ENCODE results near the gene TLR9. TPM values are rescaled to one million over a fixed set of nuclear protein-coding genes. Genes with fewer than 3 reads are reported as not detected.

Gene TLR9
- total RNA-seq, 2 experiments from 2014 or later = 0.59 to 0.90 TPM

GRCh38 chr3:52215351-52215750, 10.1 kb downstream of the TLR9 start:
- intact Hi-C loops (cut with micrococcal nuclease) = loop anchor here (5.0 kb wide), 2 partner anchors 58 to 213 kb away; no protein-coding TSS in a partner anchor
- peaks cover 43% of the 10 kb centered on the region for H3K4me1 Mint-ChIP-seq (ENCODE audit: low read depth)
- peaks cover 33% of the 10 kb centered on the region for H3K36me3 Mint-ChIP-seq
- H3K27ac Mint-ChIP-seq = no peak overlapping the region
- no peak overlapping the region for H3K4me3 Mint-ChIP-seq
- ChIA-PET CTCF (interaction anchor here (1.0 to 12.4 kb wide), 2 partner anchors 16 to 125 kb away, joined by 5 to 271 read pairs; no protein-coding TSS in a partner anchor), POLR2A (no interaction called here)
- no peak for DNase-seq
- H3K27me3 Mint-ChIP-seq = no peaks in the 10 kb centered on the region
- no peaks in the 10 kb centered on the region for H3K9me3 Mint-ChIP-seq

GRCh38 chr3:52213901-52214300, 11.5 kb downstream of the TLR9 start:
- Mint-ChIP-seq H3K9me3 (no peaks in the 10 kb centered on the region), H3K4me3 (no peak overlapping the region), H3K36me3 (peaks cover 43% of the 10 kb centered on the region), H3K27ac (no peak overlapping the region), H3K4me1 (ENCODE audit: low read depth) (peaks cover 32% of the 10 kb centered on the region), H3K27me3 (no peaks in the 10 kb centered on the region)
- POLR2A ChIA-PET = no interaction called here
- no peak for DNase-seq
- CTCF ChIA-PET = no interaction called here
- intact Hi-C loops (cut with micrococcal nuclease) = no loop called here

GRCh38 chr3:52213005-52213404, 12.4 kb downstream of the TLR9 start:
- Mint-ChIP-seq H3K27me3 (no peaks in the 10 kb centered on the region), H3K9me3 (no peaks in the 10 kb centered on the region), H3K4me1 (ENCODE audit: low read depth) (peaks cover 24% of the 10 kb centered on the region), H3K4me3 (no peak overlapping the region), H3K27ac (no peak overlapping the region), H3K36me3 (peaks cover 49% of the 10 kb centered on the region)
- intact Hi-C loops (cut with micrococcal nuclease) = no loop called here
- DNase-seq = no peak
- POLR2A ChIA-PET = no interaction called here
- CTCF ChIA-PET = interaction anchor here (0.9 to 1.7 kb wide), 2 partner anchors 10 to 19 kb away, joined by 3 to 4 read pairs; no protein-coding TSS in a partner anchor

GRCh38 chr3:52211268-52211891, 14.1 kb downstream of the TLR9 start:
- intact Hi-C loops (cut with micrococcal nuclease) = no loop called here
- H3K36me3 Mint-ChIP-seq = peaks cover 59% of the 10 kb centered on the region
- H3K27me3 Mint-ChIP-seq = no peaks in the 10 kb centered on the region
- ChIA-PET POLR2A (interaction anchor here (1.1 kb wide), 1 partner anchor 14 kb away, joined by 3 read pairs; the partner anchor contains the start of gene ALAS1), CTCF (interaction anchor here (1.5 to 11.0 kb wide), 4 partner anchors 10 to 128 kb away, joined by 4 to 76 read pairs (median 8); no protein-coding TSS in a partner anchor)
- H3K4me1 Mint-ChIP-seq (ENCODE audit: low read depth) = peaks cover 7% of the 10 kb centered on the region
- no peaks in the 10 kb centered on the region for H3K9me3 Mint-ChIP-seq
- no peak overlapping the region for H3K4me3 Mint-ChIP-seq
- no peak overlapping the region for H3K27ac Mint-ChIP-seq
- no peak for DNase-seq

- Mint-ChIP-seq H3K4me3 (no peak overlapping the region), H3K9me3 (no peaks in the 10 kb centered on the region), H3K4me1 (ENCODE audit: low read depth) (peaks cover 11% of the 10 kb centered on the region), H3K27me3 (no peaks in the 10 kb centered on the region), H3K36me3 (peaks cover 64% of the 10 kb centered on the region), H3K27ac (no peak overlapping the region)
- no peak for DNase-seq
- intact Hi-C loops (cut with micrococcal nuclease) = no loop called here
- POLR2A ChIA-PET = interaction anchor here (1.1 kb wide), 1 partner anchor 13 kb away, joined by 3 read pairs; the partner anchor contains the start of gene ALAS1
- CTCF ChIA-PET = interaction anchor here (0.8 to 11.0 kb wide), 3 partner anchors 11 to 129 kb away, joined by 3 to 76 read pairs (median 12); no protein-coding TSS in a partner anchor
Measured at GRCh38 chr3:52210550-52211046, 14.8 kb downstream of the TLR9 start.

- intact Hi-C loops (cut with micrococcal nuclease) = no loop called here
- POLR2A ChIA-PET = no interaction called here
- CTCF ChIA-PET = interaction anchor here (0.8 to 11.0 kb wide), 3 partner anchors 11 to 129 kb away, joined by 3 to 76 read pairs (median 12); no protein-coding TSS in a partner anchor
- no peak for DNase-seq
- Mint-ChIP-seq H3K27me3 (no peaks in the 10 kb centered on the region), H3K27ac (no peak overlapping the region), H3K9me3 (no peaks in the 10 kb centered on the region), H3K4me1 (ENCODE audit: low read depth) (peaks cover 12% of the 10 kb centered on the region), H3K36me3 (peaks cover 65% of the 10 kb centered on the region), H3K4me3 (no peak overlapping the region)
Measured at GRCh38 chr3:52210037-52210436, 15.4 kb downstream of the TLR9 start.

- Mint-ChIP-seq H3K4me1 (ENCODE audit: low read depth) (peaks cover 20% of the 10 kb centered on the region), H3K9me3 (no peaks in the 10 kb centered on the region), H3K27ac (no peak overlapping the region), H3K36me3 (peaks cover 68% of the 10 kb centered on the region), H3K27me3 (no peaks in the 10 kb centered on the region), H3K4me3 (no peak overlapping the region)
- intact Hi-C loops (cut with micrococcal nuclease) = no loop called here
- POLR2A ChIA-PET = interaction anchor here (0.7 kb wide), 1 partner anchor 463 kb away, joined by 3 read pairs; no protein-coding TSS in a partner anchor
- CTCF ChIA-PET = interaction anchor here (11.0 kb wide), 1 partner anchor 13 kb away, joined by 76 read pairs; no protein-coding TSS in a partner anchor
- DNase-seq = no peak
Measured at GRCh38 chr3:52208556-52208955, 16.9 kb downstream of the TLR9 start.

- Mint-ChIP-seq H3K4me1 (ENCODE audit: low read depth) (peaks cover 41% of the 10 kb centered on the region), H3K27ac (peak overlapping the region; percentile 39), H3K27me3 (no peaks in the 10 kb centered on the region), H3K9me3 (no peaks in the 10 kb centered on the region), H3K4me3 (no peak overlapping the region), H3K36me3 (peaks cover 76% of the 10 kb centered on the region)
- intact Hi-C loops (cut with micrococcal nuclease) = no loop called here
- ChIA-PET CTCF (interaction anchor here (0.8 to 11.0 kb wide), 6 partner anchors 15 to 206 kb away, joined by 3 to 76 read pairs (median 4); partner anchors contain the start of gene POC1A), POLR2A (interaction anchor here (0.8 kb wide), 1 partner anchor 11 kb away, joined by 4 read pairs; no protein-coding TSS in a partner anchor)
- DNase-seq = no peak
Measured at GRCh38 chr3:52205727-52206372, 19.6 kb downstream of the TLR9 start.

- peak overlapping the region; percentile 46 for H3K27ac Mint-ChIP-seq
- CTCF ChIA-PET = interaction anchor here (0.8 to 11.0 kb wide), 5 partner anchors 17 to 207 kb away, joined by 3 to 76 read pairs (median 5); no protein-coding TSS in a partner anchor
- POLR2A ChIA-PET = no interaction called here
- no peaks in the 10 kb centered on the region for H3K9me3 Mint-ChIP-seq
- peaks cover 75% of the 10 kb centered on the region for H3K36me3 Mint-ChIP-seq
- intact Hi-C loops (cut with micrococcal nuclease) = no loop called here
- peaks cover 46% of the 10 kb centered on the region for H3K4me1 Mint-ChIP-seq (ENCODE audit: low read depth)
- no peaks in the 10 kb centered on the region for H3K27me3 Mint-ChIP-seq
- H3K4me3 Mint-ChIP-seq = no peak overlapping the region
- DNase-seq = peak; percentile 62
Measured at GRCh38 chr3:52204337-52205073, 20.9 kb downstream of the TLR9 start.

GRCh38 chr3:52203701-52204100, 21.7 kb downstream of the TLR9 start:
- H3K36me3 Mint-ChIP-seq = peaks cover 76% of the 10 kb centered on the region
- DNase-seq = no peak
- H3K27ac Mint-ChIP-seq = peak overlapping the region; percentile 18
- ChIA-PET POLR2A (no interaction called here), CTCF (interaction anchor here (1.4 to 11.0 kb wide), 4 partner anchors 18 to 136 kb away, joined by 3 to 76 read pairs (median 8); no protein-coding TSS in a partner anchor)
- peaks cover 54% of the 10 kb centered on the region for H3K4me1 Mint-ChIP-seq (ENCODE audit: low read depth)
- H3K4me3 Mint-ChIP-seq = no peak overlapping the region
- intact Hi-C loops (cut with micrococcal nuclease) = no loop called here
- no peaks in the 10 kb centered on the region for H3K27me3 Mint-ChIP-seq
- no peaks in the 10 kb centered on the region for H3K9me3 Mint-ChIP-seq

GRCh38 chr3:52202384-52203077, 22.9 kb downstream of the TLR9 start:
- Mint-ChIP-seq H3K36me3 (peaks cover 70% of the 10 kb centered on the region), H3K27ac (peak overlapping the region; percentile 74), H3K4me1 (ENCODE audit: low read depth) (peaks cover 58% of the 10 kb centered on the region), H3K4me3 (no peak overlapping the region), H3K9me3 (no peaks in the 10 kb centered on the region), H3K27me3 (no peaks in the 10 kb centered on the region)
- no peak for DNase-seq
- POLR2A ChIA-PET = no interaction called here
- intact Hi-C loops (cut with micrococcal nuclease) = no loop called here
- CTCF ChIA-PET = interaction anchor here (1.4 to 11.0 kb wide), 3 partner anchors 19 to 58 kb away, joined by 3 to 76 read pairs (median 6); no protein-coding TSS in a partner anchor
